ENCODE measurements around the gene NUDT13. TPM values are rescaled to one million over a fixed set of nuclear protein-coding genes. Genes with fewer than 3 reads are reported as not detected.
A peak's percentile ranks its signal among the peaks of the same experiment; 100 is the strongest.

NUDT13 gene
- total RNA-seq: 1 to 10 TPM in 1 of 2 donors, under 1 TPM in 1; 0.90 to 1.5 TPM

DNA sequence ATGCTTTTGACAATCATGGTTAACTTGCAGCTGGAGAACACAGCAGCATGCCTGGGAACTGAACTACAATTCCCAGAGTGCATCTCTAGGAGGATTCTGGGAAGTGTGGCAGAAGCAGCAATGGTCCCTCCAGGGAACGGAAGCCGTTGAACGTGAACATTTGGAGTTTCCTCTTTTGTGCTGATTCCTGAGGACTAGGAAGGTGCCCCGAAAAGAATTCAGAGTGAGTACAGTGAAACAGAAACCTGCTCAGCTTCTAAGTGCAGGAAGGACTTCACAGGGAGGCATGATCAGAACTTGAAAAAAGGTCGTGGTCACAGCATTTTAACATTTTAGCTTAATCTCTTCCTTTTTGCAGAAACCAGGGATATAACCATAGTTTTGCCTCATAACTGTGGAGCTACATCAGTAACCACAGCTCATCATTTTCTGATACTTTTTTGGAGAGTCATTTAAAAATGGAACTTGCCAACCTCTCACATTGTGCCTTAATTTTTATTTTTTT, at the start of gene NUDT13:
NUDT13 (plus strand) TSS at position 111 of the 505 bp plus-strand sequence. CDS start 3,911 bp downstream, outside the sequence.
- Histone ChIP-seq H3K9me3 (no peaks in the 10 kb centered on the region), H3K4me3 (peak within 1 kb of the TSS; percentile 54 to 56), H3K36me3 (peaks cover 8% of the 10 kb centered on the region), H3K27ac (peak within 1 kb of the TSS; percentile 91 to 95), H3K4me1 (peaks cover 0 to 7% of the 10 kb centered on the region in 2 donors), H3K27me3 (no peaks in the 10 kb centered on the region)
- TF ChIP-seq, protein P1, sequence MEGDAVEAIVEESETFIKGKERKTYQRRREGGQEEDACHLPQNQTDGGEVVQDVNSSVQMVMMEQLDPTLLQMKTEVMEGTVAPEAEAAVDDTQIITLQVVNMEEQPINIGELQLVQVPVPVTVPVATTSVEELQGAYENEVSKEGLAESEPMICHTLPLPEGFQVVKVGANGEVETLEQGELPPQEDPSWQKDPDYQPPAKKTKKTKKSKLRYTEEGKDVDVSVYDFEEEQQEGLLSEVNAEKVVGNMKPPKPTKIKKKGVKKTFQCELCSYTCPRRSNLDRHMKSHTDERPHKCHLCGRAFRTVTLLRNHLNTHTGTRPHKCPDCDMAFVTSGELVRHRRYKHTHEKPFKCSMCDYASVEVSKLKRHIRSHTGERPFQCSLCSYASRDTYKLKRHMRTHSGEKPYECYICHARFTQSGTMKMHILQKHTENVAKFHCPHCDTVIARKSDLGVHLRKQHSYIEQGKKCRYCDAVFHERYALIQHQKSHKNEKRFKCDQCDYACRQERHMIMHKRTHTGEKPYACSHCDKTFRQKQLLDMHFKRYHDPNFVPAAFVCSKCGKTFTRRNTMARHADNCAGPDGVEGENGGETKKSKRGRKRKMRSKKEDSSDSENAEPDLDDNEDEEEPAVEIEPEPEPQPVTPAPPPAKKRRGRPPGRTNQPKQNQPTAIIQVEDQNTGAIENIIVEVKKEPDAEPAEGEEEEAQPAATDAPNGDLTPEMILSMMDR (IDR thresholded peaks at IDR 0.05): no peak
- DNase-seq (ENCODE audit: low spot score): peak; percentile 80

GRCh38 chr10:73060738-73061635, 49.3 kb upstream of the NUDT13 start:
- no peak for DNase-seq (ENCODE audit: low spot score)
- Histone ChIP-seq H3K27ac (peak overlapping the region; percentile 33 to 55), H3K4me1 (no peaks in the 10 kb centered on the region), H3K27me3 (no peaks in the 10 kb centered on the region), H3K4me3 (no peak overlapping the region), H3K36me3 (peaks cover 16% of the 10 kb centered on the region), H3K9me3 (no peaks in the 10 kb centered on the region)
- TF ChIP-seq, protein P1 (IDR thresholded peaks at IDR 0.05): peak in 1 of 2 donors; percentile 66

DNA sequence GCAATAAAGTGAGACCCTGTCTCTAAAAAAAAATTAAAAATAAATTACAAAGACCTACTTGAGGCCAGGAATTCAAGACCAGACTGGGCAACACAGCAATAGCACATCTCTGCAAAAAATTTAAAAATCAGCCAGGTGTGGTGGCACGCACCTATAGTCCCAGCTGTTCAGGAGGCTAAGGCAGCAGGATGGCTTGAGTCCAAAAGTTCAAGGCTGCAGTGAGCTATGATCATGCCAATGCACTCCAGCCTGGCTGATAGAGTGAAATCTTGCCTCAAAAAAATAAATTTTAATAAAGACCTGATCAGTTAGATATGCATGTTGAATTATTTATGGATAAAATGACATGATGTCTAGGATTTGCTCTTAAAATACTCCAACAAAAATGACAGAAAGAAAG, 48.5 kb upstream of the NUDT13 start:
- H3K36me3 ChIP-seq: peaks cover 21% of the 10 kb centered on the region
- no peak for DNase-seq (ENCODE audit: low spot score)
- no peak overlapping the region for H3K27ac ChIP-seq
- no peak overlapping the region for H3K4me3 ChIP-seq
- H3K9me3 ChIP-seq: no peaks in the 10 kb centered on the region
- TF ChIP-seq, protein P1 (IDR thresholded peaks at IDR 0.05): no peak
- no peaks in the 10 kb centered on the region for H3K27me3 ChIP-seq
- H3K4me1 ChIP-seq: no peaks in the 10 kb centered on the region

DNA sequence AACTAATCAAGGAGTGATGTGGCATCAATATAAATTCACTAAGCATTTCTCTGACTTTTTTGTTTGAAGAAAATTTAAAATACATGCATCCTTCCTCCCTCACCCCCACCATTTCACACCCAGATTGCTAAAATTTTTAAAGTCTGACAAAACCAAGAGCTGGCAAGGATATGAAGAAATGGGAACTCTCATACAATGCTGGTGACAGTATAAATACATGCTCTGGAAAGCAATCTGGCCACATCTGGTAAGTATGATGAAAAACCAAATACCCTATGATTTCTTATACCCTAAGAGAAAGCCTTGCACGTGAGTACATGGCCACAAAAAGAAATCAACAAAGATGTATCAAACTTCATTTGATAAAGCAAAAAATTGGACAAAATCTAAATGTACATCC, 44.8 kb upstream of the NUDT13 start:
- no peak for DNase-seq (ENCODE audit: low spot score)
- Histone ChIP-seq H3K36me3 (peaks cover 32% of the 10 kb centered on the region), H3K27me3 (no peaks in the 10 kb centered on the region), H3K4me1 (no peaks in the 10 kb centered on the region), H3K4me3 (no peak overlapping the region), H3K9me3 (no peaks in the 10 kb centered on the region), H3K27ac (no peak overlapping the region)
- TF ChIP-seq, protein P1 (IDR thresholded peaks at IDR 0.05): no peak

DNA sequence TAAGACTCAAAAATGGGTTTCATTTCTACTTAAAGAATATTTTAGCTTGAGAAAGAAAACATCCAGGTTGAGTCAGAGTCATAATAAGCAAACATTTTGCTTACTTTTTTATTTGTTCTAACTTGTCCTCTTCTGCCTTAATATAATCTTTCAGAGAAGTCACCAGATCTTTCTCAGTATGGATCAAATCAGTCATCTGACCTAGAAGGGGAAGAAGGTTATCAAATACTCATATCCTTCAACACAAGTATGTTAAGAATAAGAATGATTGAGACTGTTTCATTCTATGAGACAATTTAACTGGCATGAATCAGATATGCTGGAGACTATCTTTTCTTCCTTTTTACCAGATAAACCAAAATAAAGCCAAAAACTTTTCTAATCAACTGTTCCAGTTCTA, 36.6 kb upstream of the NUDT13 start:
- DNase-seq (ENCODE audit: low spot score): no peak
- peaks cover 0 to 20% of the 10 kb centered on the region in 2 donors for H3K4me1 ChIP-seq
- TF ChIP-seq, protein P1 (IDR thresholded peaks at IDR 0.05): no peak
- H3K4me3 ChIP-seq: no peak overlapping the region
- no peak overlapping the region for H3K27ac ChIP-seq
- H3K36me3 ChIP-seq: peaks cover 35% of the 10 kb centered on the region
- no peaks in the 10 kb centered on the region for H3K27me3 ChIP-seq
- H3K9me3 ChIP-seq: no peaks in the 10 kb centered on the region
